GM19463 (cell line): Measurements from ENCODE around the gene PRKCE.

Experiments used
- ATAC-seq: cut with Tn5 transposase; IDR thresholded peaks from one replicate; pipeline ENCODE4 v1.9.1; 2021; ENCODE audit warnings: mild to moderate bottlenecking, moderate library complexity; ENCODE audit not compliant: unreplicated experiment

Gene PRKCE

GRCh38 chr2:46150445-46150955 lies 499.0 kb downstream of the PRKCE start:
- no peak for ATAC-seq

GRCh38 chr2:46151577-46151976 lies 500.1 kb downstream of the PRKCE start:
- ATAC-seq, result no peak

- no peak for ATAC-seq
These were observed 502.7 kb downstream of the PRKCE start for GRCh38 chr2:46153996-46154753.

- ATAC-seq, result no peak
These were observed 505.8 kb downstream of the PRKCE start for GRCh38 chr2:46157072-46157965.

- ATAC-seq, result no peak
These were observed 506.5 kb downstream of the PRKCE start for GRCh38 chr2:46157966-46158310.

GRCh38 chr2:46158661-46159060 lies 507.2 kb downstream of the PRKCE start:
- ATAC-seq, result no peak

GRCh38 chr2:46160326-46160725 lies 508.9 kb downstream of the PRKCE start:
- no peak for ATAC-seq

- no peak for ATAC-seq
These were observed 509.8 kb downstream of the PRKCE start for GRCh38 chr2:46161315-46161714.

- ATAC-seq, result no peak
These were observed 510.4 kb downstream of the PRKCE start for GRCh38 chr2:46161911-46162310.

GRCh38 chr2:46162329-46163097 lies 511.0 kb downstream of the PRKCE start:
- no peak for ATAC-seq

GRCh38 chr2:46163098-46163430 lies 511.6 kb downstream of the PRKCE start:
- no peak for ATAC-seq

GRCh38 chr2:46163804-46164528 lies 512.5 kb downstream of the PRKCE start:
- ATAC-seq, result no peak

- ATAC-seq, result no peak
These were observed 513.2 kb downstream of the PRKCE start for GRCh38 chr2:46164529-46165301.

- ATAC-seq, result no peak
These were observed 514.4 kb downstream of the PRKCE start for GRCh38 chr2:46165916-46166315.

- no peak for ATAC-seq
These were observed 515.9 kb downstream of the PRKCE start for GRCh38 chr2:46167406-46167805.

- no peak for ATAC-seq
These were observed 516.4 kb downstream of the PRKCE start for GRCh38 chr2:46167924-46168323.

- no peak for ATAC-seq
These were observed 518.0 kb downstream of the PRKCE start for GRCh38 chr2:46169467-46169866.

- no peak for ATAC-seq
These were observed 518.6 kb downstream of the PRKCE start for GRCh38 chr2:46170026-46170425.

GRCh38 chr2:46170611-46171350 lies 519.3 kb downstream of the PRKCE start:
- ATAC-seq, result no peak
